RWPE2 (cell line): Measurements from ENCODE around the gene PTPRN2.
A peak's percentile ranks its signal among the peaks of the same experiment; 100 is the strongest.

Experiments
- ATAC-seq: fragments of 200-7000 bp; cut with Tn5 transposase; 3 replicates; pipeline ENCODE4 v1.9.1; 2021; ENCODE audit warnings: low read depth
- DNase-seq: peaks from one replicate; pipeline ENCODE4 v3.0.0-alpha.2; 2020; ENCODE audit warnings: low spot score
- H3K27ac ChIP-seq: fragments of 450-650 bp; 2 replicates; pipeline ENCODE4 v1.5.1; 2017; ENCODE audit warnings: mild to moderate bottlenecking; ENCODE audit not compliant: poor library complexity, severe bottlenecking
- H3K27me3 ChIP-seq: fragments of 250-450 bp; sonication (Bioruptor Pico); 2 replicates; pipeline ENCODE4 v1.5.1; 2021; ENCODE audit warnings: mild to moderate bottlenecking, moderate library complexity; ENCODE audit not compliant: insufficient read depth, poor library complexity, severe bottlenecking
- H3K36me3 ChIP-seq: fragments of 250-450 bp; sonication (Bioruptor Pico); 2 replicates; pipeline ENCODE4 v1.5.1; 2020; ENCODE audit warnings: low read depth, mild to moderate bottlenecking, moderate library complexity
- H3K4me1 ChIP-seq: fragments of 250-450 bp; sonication (Bioruptor Pico); 2 replicates; pipeline ENCODE4 v1.5.1; 2021; ENCODE audit warnings: mild to moderate bottlenecking, moderate library complexity; ENCODE audit not compliant: insufficient read depth, poor library complexity, severe bottlenecking
- H3K4me3 ChIP-seq: fragments of 250-450 bp; sonication (Bioruptor Pico); 2 replicates; pipeline ENCODE4 v1.5.1; 2021; ENCODE audit warnings: mild to moderate bottlenecking, moderate library complexity; ENCODE audit not compliant: severe bottlenecking
- H3K9me3 ChIP-seq: fragments of 250-450 bp; sonication (Bioruptor Pico); 2 replicates; pipeline ENCODE4 v1.5.1; 2021; ENCODE audit warnings: mild to moderate bottlenecking, moderate library complexity; ENCODE audit not compliant: severe bottlenecking
- CTCF ChIP-seq: fragments of 450-650 bp; IDR thresholded peaks from one replicate; pipeline ENCODE4 v1.5.1; 2017; ENCODE audit warnings: mild to moderate bottlenecking, moderate library complexity; ENCODE audit not compliant: poor library complexity, severe bottlenecking

The PTPRN2 gene

GRCh38 chr7:158272509-158273137, 315.0 kb downstream of the PTPRN2 start:
- no peak for TF ChIP-seq CTCF
- DNase-seq (peak; percentile 30), ATAC-seq (no peak)
- Histone ChIP-seq H3K27ac (no peak overlapping the region), H3K27me3 (no peaks in the 10 kb centered on the region), H3K4me3 (no peak overlapping the region), H3K36me3 (no peaks in the 10 kb centered on the region), H3K4me1 (no peaks in the 10 kb centered on the region), H3K9me3 (no peaks in the 10 kb centered on the region)

DNA sequence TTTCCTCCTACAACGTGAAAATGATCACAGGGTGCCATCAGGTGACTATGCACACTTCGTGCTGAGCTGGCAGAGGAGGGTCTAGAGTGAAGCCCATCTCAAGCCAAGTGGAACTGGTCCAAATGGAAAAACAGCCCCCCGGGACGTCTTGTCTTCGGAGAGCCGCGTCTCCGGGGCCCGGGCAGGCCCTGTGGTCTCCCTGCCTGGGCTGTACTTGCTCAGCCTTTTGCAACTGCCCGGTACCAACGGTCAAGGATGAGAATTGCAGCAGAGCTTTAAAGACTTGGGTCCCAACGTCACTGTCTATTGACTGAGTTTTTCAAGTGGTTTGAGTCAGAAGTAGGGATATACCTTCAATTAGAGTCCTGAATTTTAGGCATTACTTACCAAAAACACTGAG, 315.5 kb downstream of the PTPRN2 start:
- DNase-seq (peak; percentile 44), ATAC-seq (no peak)
- H3K4me3 ChIP-seq = no peak overlapping the region
- no peaks in the 10 kb centered on the region for H3K27me3 ChIP-seq
- H3K27ac ChIP-seq = no peak overlapping the region
- no peaks in the 10 kb centered on the region for H3K9me3 ChIP-seq
- no peaks in the 10 kb centered on the region for H3K4me1 ChIP-seq
- TF ChIP-seq CTCF = no peak
- H3K36me3 ChIP-seq = no peaks in the 10 kb centered on the region

DNA sequence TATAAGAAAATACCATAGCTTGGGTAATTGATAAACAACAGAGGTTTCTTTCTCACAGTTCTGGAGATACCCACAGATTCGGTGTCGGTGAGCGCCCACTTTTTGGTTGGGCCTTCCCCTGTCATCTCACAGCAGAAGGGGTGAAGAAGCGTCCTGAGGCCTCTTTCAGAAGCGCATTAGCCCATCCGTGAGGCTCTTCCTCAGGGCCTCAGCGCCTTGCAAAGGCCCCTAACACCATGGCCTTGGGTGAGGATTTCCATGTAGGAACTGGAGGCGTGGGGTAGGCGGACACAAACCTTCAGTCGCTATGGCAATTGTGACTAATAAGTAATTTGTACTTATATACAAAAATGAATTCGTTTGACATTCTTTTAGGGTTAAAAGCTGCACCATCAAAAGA, 316.0 kb downstream of the PTPRN2 start:
- no peak overlapping the region for H3K4me3 ChIP-seq
- H3K36me3 ChIP-seq = no peaks in the 10 kb centered on the region
- no peaks in the 10 kb centered on the region for H3K9me3 ChIP-seq
- DNase-seq (peak; percentile 19), ATAC-seq (no peak)
- no peak for TF ChIP-seq CTCF
- H3K27ac ChIP-seq = no peak overlapping the region
- H3K27me3 ChIP-seq = no peaks in the 10 kb centered on the region
- H3K4me1 ChIP-seq = no peaks in the 10 kb centered on the region

GRCh38 chr7:158270856-158271413, 316.7 kb downstream of the PTPRN2 start:
- H3K4me1 ChIP-seq = no peaks in the 10 kb centered on the region
- no peaks in the 10 kb centered on the region for H3K27me3 ChIP-seq
- DNase-seq = peak; percentile 29
- no peak overlapping the region for H3K27ac ChIP-seq
- no peaks in the 10 kb centered on the region for H3K9me3 ChIP-seq
- no peak for TF ChIP-seq CTCF
- no peak overlapping the region for H3K4me3 ChIP-seq
- no peak for ATAC-seq
- H3K36me3 ChIP-seq = no peaks in the 10 kb centered on the region

DNA sequence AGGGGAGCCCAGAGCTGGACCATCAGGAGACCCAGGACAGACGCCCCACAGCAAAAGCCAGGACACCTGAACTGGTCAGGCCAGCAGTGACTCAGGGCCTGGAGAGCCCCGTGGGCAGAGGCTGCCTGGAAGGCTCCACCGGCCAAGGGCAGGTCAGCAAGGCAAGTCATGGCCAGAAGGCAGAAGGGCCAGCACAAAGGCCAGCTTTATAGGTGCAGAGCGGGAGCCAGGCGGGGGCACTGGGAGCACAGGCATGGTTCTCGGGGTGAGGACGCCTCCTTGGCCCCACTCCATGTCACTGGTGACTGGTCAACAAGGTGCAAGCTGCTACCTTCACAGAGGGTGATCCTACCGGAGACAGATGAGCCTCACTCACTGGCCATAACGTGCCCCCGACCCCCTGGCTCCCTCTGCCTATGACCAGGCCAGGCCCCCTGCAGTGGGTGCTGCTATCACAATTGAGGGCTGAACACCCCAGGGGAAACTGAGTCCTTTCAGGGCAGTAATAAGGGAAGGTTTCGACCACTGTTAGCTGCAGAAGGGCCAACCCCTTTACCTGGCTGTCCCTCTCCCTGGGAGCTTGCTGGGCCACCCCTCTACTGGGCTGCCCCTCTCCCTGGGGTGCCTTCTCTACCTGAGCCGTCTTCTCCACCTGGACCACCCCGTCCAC, 317.4 kb downstream of the PTPRN2 start:
- H3K4me1 ChIP-seq = no peaks in the 10 kb centered on the region
- H3K9me3 ChIP-seq = peaks cover 2% of the 10 kb centered on the region
- no peaks in the 10 kb centered on the region for H3K36me3 ChIP-seq
- H3K27ac ChIP-seq = no peak overlapping the region
- ATAC-seq (no peak), DNase-seq (peak; percentile 45)
- H3K4me3 ChIP-seq = no peak overlapping the region
- H3K27me3 ChIP-seq = no peaks in the 10 kb centered on the region
- no peak for TF ChIP-seq CTCF
